ENCODE measurements around the gene FOXD4L6.
"Not testable (repeated sequence)": the region's sequence is repeated elsewhere in the genome, so short reads cannot be mapped to it uniquely, and the experiment has no call there.

Gene FOXD4L6

DNA sequence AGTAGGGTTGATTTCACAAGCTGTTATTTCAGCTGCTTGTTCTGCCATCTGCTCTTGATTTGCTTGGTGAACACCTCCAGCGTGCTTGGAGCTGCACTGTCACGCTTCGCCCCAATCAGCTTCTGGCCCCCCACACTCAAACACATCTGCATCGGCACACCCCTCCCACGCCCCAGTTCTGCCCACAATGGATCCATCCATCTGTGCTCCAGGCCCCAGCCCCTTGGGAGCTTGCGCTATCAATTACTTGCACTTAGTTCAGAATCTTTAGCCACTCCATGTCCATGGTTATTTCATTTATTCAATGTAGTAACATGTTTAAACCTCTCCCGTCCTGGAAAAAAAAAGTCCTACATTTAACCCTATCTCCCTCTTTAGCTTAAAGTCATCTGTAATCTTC, 28.0 kb downstream of the FOXD4L6 start:
- DNase-seq (ENCODE audit: low read depth in 2 of 2): not testable (repeated sequence)

- DNase-seq (ENCODE audit: low read depth in 2 of 2): not testable (repeated sequence)
Observed at GRCh38 chr9:41098759-41099158, 29.7 kb downstream of the FOXD4L6 start.

DNA sequence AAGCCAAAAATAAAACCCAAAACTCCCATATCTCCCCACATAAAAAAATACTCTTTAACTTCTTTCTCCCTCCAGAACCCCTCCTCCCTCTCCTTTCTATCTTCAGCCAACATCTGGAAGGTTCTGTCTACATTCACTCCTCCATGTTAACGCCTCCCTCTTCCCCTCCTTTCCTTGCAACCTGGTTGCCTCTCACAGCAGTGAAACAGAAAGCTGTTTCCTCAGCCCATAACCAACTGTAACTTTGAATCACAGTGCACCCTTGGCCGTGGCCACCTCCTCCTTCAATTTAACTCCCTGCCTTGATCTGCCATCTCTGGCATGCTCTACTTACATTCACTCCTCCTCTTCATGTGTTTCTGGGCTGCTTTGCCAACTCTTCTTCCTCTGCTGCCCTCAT, 33.4 kb downstream of the FOXD4L6 start:
- not testable (repeated sequence) for DNase-seq (ENCODE audit: low read depth in 2 of 2)

DNA sequence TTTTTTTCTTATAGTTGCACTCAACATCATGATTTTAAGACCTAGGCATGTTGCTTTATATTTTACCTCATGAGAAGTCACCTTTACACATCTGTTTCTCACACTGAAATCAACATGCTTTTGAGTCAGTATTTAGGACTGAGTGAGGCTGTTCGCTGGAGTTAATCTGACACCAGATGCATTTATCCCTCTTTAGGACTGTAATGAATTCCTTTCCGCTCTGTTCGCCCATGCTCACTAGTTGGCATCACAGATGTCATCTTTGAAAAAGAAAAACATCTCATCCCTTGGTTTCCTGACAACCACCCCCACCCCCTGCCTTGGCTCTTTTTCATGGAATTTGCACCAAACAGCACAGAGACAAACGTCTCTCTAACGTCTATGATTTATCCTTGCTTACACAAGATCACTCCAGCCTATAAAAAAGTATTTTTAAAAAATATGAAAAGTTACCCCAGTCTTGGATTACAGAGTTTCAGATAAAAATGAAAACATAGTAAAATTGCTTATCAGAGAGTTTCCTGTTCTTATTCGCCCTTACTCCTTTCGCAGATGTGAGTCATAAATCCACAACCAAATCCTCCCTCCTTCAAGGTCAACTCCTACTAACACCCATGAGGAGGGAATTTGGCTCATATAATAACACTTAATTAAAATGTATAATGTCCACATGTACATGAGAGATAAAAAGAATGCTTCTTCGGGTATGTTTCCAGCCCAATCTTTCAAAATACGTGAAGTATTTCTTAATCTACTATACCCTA, 34.3 kb downstream of the FOXD4L6 start:
- DNase-seq (ENCODE audit: low read depth in 2 of 2): not testable (repeated sequence)

GRCh38 chr9:41090922-41091321, 37.6 kb downstream of the FOXD4L6 start:
- not testable (repeated sequence) for DNase-seq (ENCODE audit: low read depth in 2 of 2)

DNA sequence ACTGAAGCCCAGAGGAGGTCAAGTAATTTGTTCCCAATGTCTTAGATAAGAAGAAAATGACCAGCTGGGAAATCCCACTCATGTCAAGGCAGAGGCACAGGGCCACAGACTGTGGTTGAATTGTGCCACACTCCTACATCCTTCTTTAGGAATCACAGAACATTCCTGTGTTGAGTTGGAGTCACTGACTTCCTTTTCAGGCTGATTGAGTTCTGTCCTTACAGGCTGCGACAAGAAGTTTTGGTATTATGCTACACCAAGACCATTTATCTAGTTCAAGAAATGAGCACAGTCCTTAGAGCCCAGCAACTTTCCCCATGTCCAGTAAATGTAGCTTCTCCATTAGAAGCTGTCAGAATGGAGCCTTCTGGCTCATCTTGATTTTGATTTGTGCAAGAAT, 38.1 kb downstream of the FOXD4L6 start:
- DNase-seq (ENCODE audit: low read depth in 2 of 2): not testable (repeated sequence)

GRCh38 chr9:41088450-41089059, 39.9 kb downstream of the FOXD4L6 start:
- DNase-seq (ENCODE audit: low read depth in 2 of 2): not testable (repeated sequence)

DNA sequence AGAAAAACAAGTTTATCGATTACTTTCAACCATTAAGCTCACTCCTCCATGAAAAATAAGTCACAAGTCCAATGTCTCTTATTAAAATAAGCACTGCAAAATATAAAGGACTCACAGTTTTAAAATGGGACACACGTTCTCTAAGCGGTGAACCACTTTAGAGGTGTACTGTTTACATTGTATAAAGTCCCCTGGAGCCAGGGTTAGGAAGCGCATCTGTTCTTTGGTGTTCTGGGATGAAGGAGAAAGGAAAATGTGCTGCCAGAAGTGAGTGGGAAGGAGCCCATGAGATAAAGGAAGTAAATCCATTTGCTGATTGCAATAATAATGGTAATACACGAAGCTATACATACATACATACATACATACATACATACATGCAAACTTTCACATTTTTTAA, 40.6 kb downstream of the FOXD4L6 start:
- not testable (repeated sequence) for DNase-seq (ENCODE audit: low read depth in 2 of 2)

GRCh38 chr9:41087157-41087780, 41.2 kb downstream of the FOXD4L6 start:
- DNase-seq (ENCODE audit: low read depth in 2 of 2): not testable (repeated sequence)

DNA sequence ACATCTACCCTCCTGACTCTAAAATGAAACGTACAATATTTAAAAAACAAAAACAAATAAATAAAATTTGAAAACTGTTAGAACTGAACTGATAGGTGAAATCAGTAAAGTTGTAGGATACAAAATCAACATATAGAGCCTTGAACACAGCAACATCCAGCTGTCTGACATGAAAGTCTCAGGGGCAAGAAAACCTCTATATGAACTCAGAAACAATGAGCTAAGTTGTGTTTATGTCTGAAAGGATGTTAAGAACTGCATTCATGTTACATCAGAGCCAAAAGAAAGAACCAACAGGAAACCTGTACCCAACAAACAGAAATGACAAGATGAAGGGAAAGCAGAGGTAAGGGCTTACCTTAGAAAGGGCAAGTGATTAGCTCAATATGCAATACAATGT, 41.8 kb downstream of the FOXD4L6 start:
- DNase-seq (ENCODE audit: low read depth in 2 of 2): not testable (repeated sequence)

- DNase-seq (ENCODE audit: low read depth in 2 of 2): not testable (repeated sequence)
Observed at GRCh38 chr9:41086215-41086614, 42.3 kb downstream of the FOXD4L6 start.

- not testable (repeated sequence) for DNase-seq (ENCODE audit: low read depth in 2 of 2)
Observed at GRCh38 chr9:41082358-41082757, 46.1 kb downstream of the FOXD4L6 start.

GRCh38 chr9:41079464-41079863, 49.0 kb downstream of the FOXD4L6 start:
- DNase-seq (ENCODE audit: low read depth in 2 of 2): not testable (repeated sequence)

- DNase-seq (ENCODE audit: low read depth in 2 of 2): not testable (repeated sequence)
Observed at GRCh38 chr9:41077586-41077985, 50.9 kb downstream of the FOXD4L6 start.
